ENCODE data around the gene NAP1L3. TPM values are rescaled to one million over a fixed set of nuclear protein-coding genes. Genes with fewer than 3 reads are reported as not detected.

NAP1L3 gene
- total RNA-seq, 1 experiment from 2014 or later = 1.5 TPM

DNA sequence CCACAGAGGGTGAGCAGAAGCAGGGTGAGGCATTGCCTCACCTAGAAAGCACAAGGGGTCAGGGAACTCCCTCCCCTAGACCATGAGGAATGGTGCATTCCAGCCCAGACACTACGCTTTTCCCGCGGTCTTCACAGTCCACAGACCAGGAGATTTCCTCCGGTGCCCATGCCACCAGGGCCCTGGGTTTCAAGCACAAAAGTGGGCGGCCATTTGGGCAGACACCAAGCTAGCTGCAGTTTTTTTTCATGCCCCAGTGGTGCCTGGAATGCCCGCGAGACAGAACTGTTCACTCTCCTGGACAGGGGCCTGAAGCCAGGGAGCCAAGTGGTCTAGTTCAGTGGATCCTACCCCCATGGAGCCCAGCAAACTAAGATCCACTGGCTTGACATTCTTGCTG is 12.8 kb downstream of the NAP1L3 start:
- BruUV-seq (replicated peaks) = no TSS peak
- CTCF ChIA-PET = no interaction called here
- H2AFZ ChIP-seq (ENCODE audit: low read length) = no peak overlapping the region
- no peak overlapping the region for H3K27ac ChIP-seq (ENCODE audit: low read length)
- H3K4me3 ChIP-seq (ENCODE audit: low read length) = no peak overlapping the region
- H3K27me3 ChIP-seq (ENCODE audit: low read length) = no peaks in the 10 kb centered on the region
- no peaks in the 10 kb centered on the region for H4K20me1 ChIP-seq (ENCODE audit: low read length)
- DNase-seq (no peak), ATAC-seq (no peak)
- TF ChIP-seq, protein P1, sequence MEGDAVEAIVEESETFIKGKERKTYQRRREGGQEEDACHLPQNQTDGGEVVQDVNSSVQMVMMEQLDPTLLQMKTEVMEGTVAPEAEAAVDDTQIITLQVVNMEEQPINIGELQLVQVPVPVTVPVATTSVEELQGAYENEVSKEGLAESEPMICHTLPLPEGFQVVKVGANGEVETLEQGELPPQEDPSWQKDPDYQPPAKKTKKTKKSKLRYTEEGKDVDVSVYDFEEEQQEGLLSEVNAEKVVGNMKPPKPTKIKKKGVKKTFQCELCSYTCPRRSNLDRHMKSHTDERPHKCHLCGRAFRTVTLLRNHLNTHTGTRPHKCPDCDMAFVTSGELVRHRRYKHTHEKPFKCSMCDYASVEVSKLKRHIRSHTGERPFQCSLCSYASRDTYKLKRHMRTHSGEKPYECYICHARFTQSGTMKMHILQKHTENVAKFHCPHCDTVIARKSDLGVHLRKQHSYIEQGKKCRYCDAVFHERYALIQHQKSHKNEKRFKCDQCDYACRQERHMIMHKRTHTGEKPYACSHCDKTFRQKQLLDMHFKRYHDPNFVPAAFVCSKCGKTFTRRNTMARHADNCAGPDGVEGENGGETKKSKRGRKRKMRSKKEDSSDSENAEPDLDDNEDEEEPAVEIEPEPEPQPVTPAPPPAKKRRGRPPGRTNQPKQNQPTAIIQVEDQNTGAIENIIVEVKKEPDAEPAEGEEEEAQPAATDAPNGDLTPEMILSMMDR (conservative IDR thresholded peaks at IDR 0.05; ENCODE audit: low read depth, low read length) = no peak
- no peak for TF ChIP-seq EZH2 (IDR thresholded peaks at IDR 0.05; ENCODE audit: low read length, unreplicated experiment)
- no peak for TF ChIP-seq EZH2phosphoT487 (IDR thresholded peaks at IDR 0.05; ENCODE audit: borderline replicate concordance, low read length)
- POLR2A ChIA-PET (ENCODE audit: unreplicated experiment) = no interaction called here
- H3K4me1 ChIP-seq (ENCODE audit: insufficient read depth, low read length) = no peaks in the 10 kb centered on the region
- H3K9me2 ChIP-seq (replicated peaks; ENCODE audit: low read length) = no peaks in the 10 kb centered on the region
- no peaks in the 10 kb centered on the region for H3K36me3 ChIP-seq (ENCODE audit: low read depth, low read length)
- H3F3A ChIP-seq (ENCODE audit: low read length, unreplicated experiment) = no peaks in the 10 kb centered on the region
- intact Hi-C loops (cut with micrococcal nuclease) = no loop called here
- H3K9ac ChIP-seq (ENCODE audit: low read length) = no peak overlapping the region
- no peaks in the 10 kb centered on the region for H3K9me3 ChIP-seq (ENCODE audit: low read length)
- H3K79me2 ChIP-seq (ENCODE audit: low read length) = no peaks in the 10 kb centered on the region
- H3K4me2 ChIP-seq (ENCODE audit: low read length) = no peak overlapping the region

DNA sequence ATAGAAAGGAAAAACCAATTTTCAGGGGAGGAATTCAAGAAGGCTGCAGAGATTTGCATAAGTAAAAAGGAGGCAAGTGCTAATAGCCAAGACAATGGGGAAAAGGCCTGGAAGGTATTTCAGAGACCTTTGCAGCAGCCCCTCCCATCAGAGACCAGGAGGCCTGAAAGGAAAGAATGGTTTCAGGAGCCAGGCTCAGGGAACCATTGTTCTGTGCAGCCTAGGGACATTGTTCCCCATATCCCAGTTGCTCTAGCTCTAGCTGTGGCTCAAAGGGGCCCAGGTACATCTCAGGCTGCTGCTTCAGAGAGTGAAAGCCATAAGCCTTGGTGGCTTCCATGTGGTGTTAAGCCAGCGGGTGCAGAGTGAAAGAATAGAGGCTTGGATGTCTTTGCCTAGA is 24.0 kb downstream of the NAP1L3 start:
- Histone ChIP-seq H3K4me3 (ENCODE audit: low read length) (no peak overlapping the region), H3K4me1 (ENCODE audit: insufficient read depth, low read length) (no peaks in the 10 kb centered on the region), H3K27me3 (ENCODE audit: low read length) (no peaks in the 10 kb centered on the region), H2AFZ (ENCODE audit: low read length) (no peak overlapping the region), H3K9ac (ENCODE audit: low read length) (no peak overlapping the region), H4K20me1 (ENCODE audit: low read length) (no peaks in the 10 kb centered on the region), H3K9me3 (ENCODE audit: low read length) (no peaks in the 10 kb centered on the region), H3K9me2 (replicated peaks; ENCODE audit: low read length) (no peaks in the 10 kb centered on the region), H3K36me3 (ENCODE audit: low read depth, low read length) (no peaks in the 10 kb centered on the region), H3K27ac (ENCODE audit: low read length) (no peak overlapping the region), H3K79me2 (ENCODE audit: low read length) (no peaks in the 10 kb centered on the region), H3F3A (ENCODE audit: low read length, unreplicated experiment) (no peaks in the 10 kb centered on the region), H3K4me2 (ENCODE audit: low read length) (no peak overlapping the region)
- ChIA-PET POLR2A (ENCODE audit: unreplicated experiment) (no interaction called here), CTCF (no interaction called here)
- TF ChIP-seq EZH2 (IDR thresholded peaks at IDR 0.05; ENCODE audit: low read length, unreplicated experiment) (no peak), EZH2phosphoT487 (IDR thresholded peaks at IDR 0.05; ENCODE audit: borderline replicate concordance, low read length) (no peak)
- TF ChIP-seq, protein P1 (conservative IDR thresholded peaks at IDR 0.05; ENCODE audit: low read depth, low read length) = no peak
- DNase-seq (no peak), ATAC-seq (no peak)
- BruUV-seq (replicated peaks) = no TSS peak
- intact Hi-C loops (cut with micrococcal nuclease) = no loop called here

DNA sequence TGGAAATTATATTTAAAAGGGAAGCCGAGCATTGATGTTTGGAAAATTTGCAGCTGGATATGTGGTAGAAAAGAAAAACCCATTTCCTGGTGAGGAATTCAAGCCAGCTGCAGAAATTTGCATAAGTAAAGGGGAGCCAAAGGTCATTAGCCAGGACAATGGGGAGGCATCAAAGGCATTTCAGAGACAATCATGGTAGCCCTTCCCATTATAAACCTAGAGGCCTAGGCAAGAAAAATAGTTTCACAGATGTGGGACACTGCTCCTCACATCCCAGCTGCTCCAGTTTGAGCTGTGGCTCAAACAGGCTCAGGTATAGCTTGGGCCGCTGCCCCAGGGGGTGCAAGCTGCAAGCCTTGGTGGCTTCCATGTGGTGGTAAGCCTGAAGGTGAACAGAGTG is 35.8 kb downstream of the NAP1L3 start:
- Histone ChIP-seq H3K4me3 (ENCODE audit: low read length) (no peak overlapping the region), H3K4me2 (ENCODE audit: low read length) (no peak overlapping the region), H3K27ac (ENCODE audit: low read length) (no peak overlapping the region), H3K9ac (ENCODE audit: low read length) (no peak overlapping the region), H3K9me3 (ENCODE audit: low read length) (no peaks in the 10 kb centered on the region), H3K4me1 (ENCODE audit: insufficient read depth, low read length) (no peaks in the 10 kb centered on the region), H3K36me3 (ENCODE audit: low read depth, low read length) (no peaks in the 10 kb centered on the region), H3K9me2 (replicated peaks; ENCODE audit: low read length) (no peaks in the 10 kb centered on the region), H3K79me2 (ENCODE audit: low read length) (no peaks in the 10 kb centered on the region), H4K20me1 (ENCODE audit: low read length) (no peaks in the 10 kb centered on the region), H3F3A (ENCODE audit: low read length, unreplicated experiment) (no peaks in the 10 kb centered on the region), H3K27me3 (ENCODE audit: low read length) (no peaks in the 10 kb centered on the region), H2AFZ (ENCODE audit: low read length) (no peak overlapping the region)
- ChIA-PET CTCF (no interaction called here), POLR2A (ENCODE audit: unreplicated experiment) (no interaction called here)
- ATAC-seq = no peak
- no TSS peak for BruUV-seq (replicated peaks)
- intact Hi-C loops (cut with micrococcal nuclease) = no loop called here
- TF ChIP-seq, protein P1 (conservative IDR thresholded peaks at IDR 0.05; ENCODE audit: low read depth, low read length) = no peak
- TF ChIP-seq EZH2 (IDR thresholded peaks at IDR 0.05; ENCODE audit: low read length, unreplicated experiment) = no peak
- DNase-seq = no peak

Other genes starting within 250 kb of the NAP1L3 start
- 0.06 and 0.07 TPM in 2 replicates for gene FAM133A, start 628 bp upstream of the NAP1L3 start, total RNA-seq (2014; rRNA removed)

Measured in PC-3 (cell line).